Melanocyte of skin (primary cell): ENCODE measurements around the gene SEMA3F. TPM values are rescaled to one million over a fixed set of nuclear protein-coding genes. Genes with fewer than 3 reads are reported as not detected.

ENCODE experiments used
- small RNA-seq, 2 donors: library from RNA; depleted of rRNA; stranded (forward); fragments of <200 nt; gene quantifications; one replicate each; pipeline ENCODE3, GENCODE V24; 2012
- total RNA-seq, 2 donors: library from RNA; depleted of rRNA; stranded (reverse); fragments of >200 nt; gene quantifications; 2 replicates each; pipeline ENCODE4 v1.2.3, GENCODE V29; 2012

The SEMA3F gene
- total RNA-seq, result under 1 TPM in 1 of 2 donors, not detected in 1; under 0.01 TPM

DNA sequence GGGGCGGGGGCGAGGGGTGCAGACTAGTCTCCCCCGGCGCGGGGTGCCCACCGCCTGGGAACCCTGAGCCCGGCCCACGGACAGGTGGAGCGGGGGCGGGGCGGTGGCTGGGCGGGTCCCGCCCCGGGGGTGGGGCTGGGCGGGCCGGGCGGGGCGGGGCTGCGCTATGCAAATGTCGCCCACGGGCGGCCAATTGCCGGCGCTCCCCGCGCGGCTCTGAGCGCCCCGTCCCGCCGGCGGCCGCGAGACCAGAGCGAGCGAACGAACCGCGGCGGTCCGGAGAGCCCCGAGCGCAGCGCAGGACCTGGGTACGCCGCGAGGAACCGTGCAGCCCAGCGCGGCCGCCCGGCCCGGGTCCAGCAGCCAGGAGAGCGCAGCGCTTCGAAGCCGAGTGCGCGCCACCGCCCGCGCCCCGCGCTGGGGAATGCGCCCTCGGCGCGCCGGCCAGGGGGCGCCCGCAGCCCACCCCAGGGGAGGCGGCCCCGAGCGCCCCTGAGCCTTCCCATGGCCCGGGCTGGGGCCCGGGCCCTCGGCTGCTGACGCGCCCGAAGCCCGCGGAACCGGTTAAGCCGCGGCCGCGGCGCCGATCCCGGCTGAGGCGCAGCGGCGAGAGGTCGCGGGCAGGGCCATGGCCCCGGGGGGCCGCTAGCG lies at the start of gene SEMA3F:
SEMA3F (plus strand) TSS at position 485 of the 651 bp plus-strand sequence. CDS start 4,299 bp downstream, outside the sequence.

GRCh38 chr3:50190936-50191660 lies 36.0 kb downstream of the SEMA3F start, which contains the start of gene GNAT1:
GNAT1 (plus strand) TSS chr3:50191610; CDS start chr3:50191726, 116 bp downstream.

GRCh38 chr3:50204804-50205412 lies 49.8 kb downstream of the SEMA3F start, which contains the start of gene SLC38A3:
SLC38A3 (plus strand) TSS chr3:50205271; CDS start chr3:50214200, 8,929 bp downstream.

GRCh38 chr3:50235716-50236483 lies 80.8 kb downstream of the SEMA3F start, which contains the start of gene GNAI2:
GNAI2 (plus strand) TSS chr3:50236204; CDS start chr3:50236336, 132 bp downstream.

Small RNA genes within 50 kb of the gene (small RNA-seq; reads per million reads assigned to genes)
- gene MIR566, result 0 reads per million in 2 donors
- gene MIR5787, result 0 reads per million in 2 donors

Other genes with a start within 250 kb of the SEMA3F start
- gene MON1A, start 225.5 kb upstream of the SEMA3F start, total RNA-seq, result 10 to 100 TPM; 13.8 to 17.0 TPM
- gene RBM6, start 215.2 kb upstream of the SEMA3F start, total RNA-seq, result 10 to 100 TPM; 33.7 to 45.3 TPM
- 100 to 1,000 TPM; 125 to 126 TPM for gene RBM5, start 66.4 kb upstream of the SEMA3F start, total RNA-seq
- gene GNAT1, start 36.3 kb downstream of the SEMA3F start, total RNA-seq, result not detected
- gene SLC38A3, start 49.9 kb downstream of the SEMA3F start, total RNA-seq, result not detected
- 100 to 1,000 TPM; 195 to 230 TPM for gene GNAI2, start 80.9 kb downstream of the SEMA3F start, total RNA-seq
- gene SEMA3B, start 113.8 kb downstream of the SEMA3F start, total RNA-seq, result 1 to 10 TPM; 3.8 to 5.3 TPM
- gene LSMEM2, start 123.8 kb downstream of the SEMA3F start, total RNA-seq, result not detected
- 100 to 1,000 TPM in 1 of 2 donors, 10 to 100 TPM in 1; 63.7 to 120 TPM for gene IFRD2, start 137.1 kb downstream of the SEMA3F start, total RNA-seq
- gene HYAL3, start 144.1 kb downstream of the SEMA3F start, total RNA-seq, result 1 to 10 TPM; 5.2 to 6.0 TPM
- gene NAA80, start 144.1 kb downstream of the SEMA3F start, total RNA-seq, result 1 to 10 TPM; 4.7 to 5.9 TPM
- gene HYAL1, start 148.2 kb downstream of the SEMA3F start, total RNA-seq, result 1 to 10 TPM in 1 of 2 donors, under 1 TPM in 1; 0.67 to 1.4 TPM
- 10 to 100 TPM; 47.1 to 53.6 TPM for gene HYAL2, start 167.4 kb downstream of the SEMA3F start, total RNA-seq
- gene TUSC2, start 172.9 kb downstream of the SEMA3F start, total RNA-seq, result 10 to 100 TPM; 19.3 to 24.1 TPM
- 10 to 100 TPM; 21.3 to 31.0 TPM for gene RASSF1, start 185.5 kb downstream of the SEMA3F start, total RNA-seq
- gene ZMYND10, start 190.4 kb downstream of the SEMA3F start, total RNA-seq, result under 1 TPM; 0.67 to 0.69 TPM
- 10 to 100 TPM; 24.0 to 24.1 TPM for gene NPRL2, start 195.5 kb downstream of the SEMA3F start, total RNA-seq
- gene CYB561D2, start 195.5 kb downstream of the SEMA3F start, total RNA-seq, result 10 to 100 TPM; 16.5 to 31.6 TPM
- gene TMEM115, start 204.2 kb downstream of the SEMA3F start, total RNA-seq, result 10 to 100 TPM; 54.0 to 72.9 TPM